Upper lobe of right lung (tissue), 1 donor: ENCODE measurements around the gene NUDT17. TPM values are rescaled to one million over a fixed set of nuclear protein-coding genes. Genes with fewer than 3 reads are reported as not detected.
A peak's percentile ranks its signal among the peaks of the same experiment; 100 is the strongest.

ENCODE experiments used
- ATAC-seq: fragments of 200-7000 bp; cut with Tn5 transposase; one replicate; pipeline ENCODE4 v1.9.1; 2020; ENCODE audit warnings: mild to moderate bottlenecking, moderate library complexity
- DNase-seq: peaks from one replicate; pipeline ENCODE4 v3.0.0-alpha.2; 2020
- H3K27ac ChIP-seq: fragments of 200-600 bp; one replicate; pipeline ENCODE4 v1.8.0; 2022
- H3K27me3 ChIP-seq: fragments of 200-600 bp; one replicate; pipeline ENCODE4 v1.8.0; 2022; ENCODE audit warnings: mild to moderate bottlenecking
- H3K36me3 ChIP-seq: fragments of 200-600 bp; one replicate; pipeline ENCODE4 v1.8.0; 2022
- H3K4me1 ChIP-seq: fragments of 200-600 bp; one replicate; pipeline ENCODE4 v1.8.0; 2022
- H3K4me3 ChIP-seq: fragments of 200-600 bp; one replicate; pipeline ENCODE4 v1.8.0; 2022; ENCODE audit warnings: mild to moderate bottlenecking
- H3K9me3 ChIP-seq: fragments of 200-600 bp; one replicate; pipeline ENCODE4 v1.8.0; 2022
- CTCF ChIP-seq: fragments of 200-600 bp; IDR thresholded peaks from one replicate; pipeline ENCODE4 v1.8.0; 2022; ENCODE audit warnings: antibody characterized with exemption
- intact Hi-C: fragments of 100-400 bp; cut with DNase I; formaldehyde crosslinking; loops from one replicate; pipeline ENCODE4 v1.11.0; 2022
- total RNA-seq: library from RNA; stranded (reverse); fragmentation: NEBNext Ultra II Directional; extraction: Animal tissue kit (Norgen Biotek cat#: 25700); gene quantifications from one replicate; pipeline ENCODE4 v1.2.1, GENCODE V29; 2021
- donor health status: DM: no; HTN: yes; CAD: no; lungs with severe emphysema.

NUDT17 gene
- total RNA-seq, 1 donor from 2014 or later, result 1.8 TPM

DNA sequence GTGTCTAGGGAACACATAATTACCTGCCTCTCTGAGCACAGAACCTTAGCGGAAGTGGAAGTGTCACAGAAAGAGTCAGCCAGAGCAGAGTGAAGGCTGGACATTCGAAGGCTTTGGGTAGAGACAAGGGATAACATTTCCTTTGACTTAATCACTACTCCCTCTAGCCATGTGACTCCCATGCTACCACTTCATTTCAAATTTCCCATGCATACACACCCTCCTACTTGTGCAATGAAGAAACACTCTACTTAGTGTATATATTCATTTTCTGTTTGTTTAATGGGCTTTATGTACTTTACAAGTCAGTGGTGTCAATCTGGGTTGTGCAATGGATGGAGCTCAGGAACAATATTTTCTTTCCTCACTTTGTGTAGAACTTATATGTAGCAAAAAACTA lies 33.3 kb downstream of the NUDT17 start:
- no peak for TF ChIP-seq CTCF
- no peaks in the 10 kb centered on the region for H3K36me3 ChIP-seq
- H3K27me3 ChIP-seq, result no peaks in the 10 kb centered on the region
- no peak overlapping the region for H3K4me3 ChIP-seq
- ATAC-seq, result no peak
- no peak overlapping the region for H3K27ac ChIP-seq
- no peaks in the 10 kb centered on the region for H3K4me1 ChIP-seq
- no peak for DNase-seq
- intact Hi-C loops, result no loop called here
- no peaks in the 10 kb centered on the region for H3K9me3 ChIP-seq

- H3K27me3 ChIP-seq, result no peaks in the 10 kb centered on the region
- no peak for TF ChIP-seq CTCF
- ATAC-seq, result no peak
- H3K4me3 ChIP-seq, result no peak overlapping the region
- intact Hi-C loops, result no loop called here
- no peak overlapping the region for H3K27ac ChIP-seq
- H3K9me3 ChIP-seq, result no peaks in the 10 kb centered on the region
- no peaks in the 10 kb centered on the region for H3K4me1 ChIP-seq
- no peak for DNase-seq
- no peaks in the 10 kb centered on the region for H3K36me3 ChIP-seq
Measured at GRCh38 chr1:145879775-145880174, 34.3 kb downstream of the NUDT17 start.

DNA sequence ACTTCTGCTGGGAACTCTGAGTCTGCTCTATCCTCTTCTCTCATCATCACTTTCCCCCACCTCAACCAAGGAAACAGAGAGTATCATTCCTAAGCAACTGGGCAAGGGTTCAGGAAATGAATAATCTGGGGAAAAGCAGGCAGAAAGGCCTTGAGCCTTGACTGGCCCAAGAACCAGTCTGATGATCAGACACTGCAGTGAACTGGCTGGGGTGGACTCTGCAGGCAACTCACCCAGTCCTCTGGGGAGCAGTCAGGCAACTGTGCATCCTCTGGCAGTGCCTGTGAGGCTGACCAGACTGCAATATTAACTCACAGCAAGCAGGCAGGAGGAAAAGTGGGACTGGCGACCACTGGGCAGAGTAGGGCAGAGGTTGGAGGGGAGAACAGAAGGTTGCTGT lies 39.2 kb downstream of the NUDT17 start:
- no peak overlapping the region for H3K27ac ChIP-seq
- intact Hi-C loops, result no loop called here
- TF ChIP-seq CTCF, result no peak
- H3K36me3 ChIP-seq, result no peaks in the 10 kb centered on the region
- H3K27me3 ChIP-seq, result no peaks in the 10 kb centered on the region
- no peak overlapping the region for H3K4me3 ChIP-seq
- ATAC-seq (no peak), DNase-seq (no peak)
- no peaks in the 10 kb centered on the region for H3K4me1 ChIP-seq
- H3K9me3 ChIP-seq, result no peaks in the 10 kb centered on the region

DNA sequence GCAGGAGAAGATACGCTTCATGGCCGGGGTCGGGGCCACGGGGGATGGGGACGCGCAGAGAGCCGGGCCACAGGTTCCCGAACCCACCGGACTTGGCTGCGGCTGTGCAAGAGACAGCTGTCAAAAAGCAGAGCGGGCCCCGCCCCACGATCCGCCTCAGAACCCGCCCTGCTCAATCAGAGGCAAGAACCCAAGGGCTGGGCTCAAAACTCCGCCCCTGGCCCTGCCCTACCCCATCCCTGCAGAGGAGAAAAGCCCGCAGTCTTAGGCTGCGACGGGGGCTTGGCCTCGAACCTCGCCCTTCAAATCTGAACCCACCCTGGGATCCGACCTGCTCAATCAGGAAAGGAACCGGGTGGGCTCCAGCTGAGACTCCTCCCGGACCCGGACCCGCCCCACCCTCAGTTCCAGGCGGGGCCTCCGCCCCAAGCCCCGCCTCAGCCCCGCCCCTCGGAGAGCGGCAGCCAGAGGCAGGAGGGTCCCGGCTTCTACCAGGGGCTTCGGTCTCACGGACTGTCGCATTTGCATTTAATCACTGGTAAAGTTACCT lies 40.4 kb downstream of the NUDT17 start, which contains the start of gene ANKRD35:
ANKRD35 (minus strand) TSS at position 129 of the 550 bp plus-strand sequence; CDS start at position 21, 108 bp downstream.
- Histone ChIP-seq H3K4me1 (peaks cover 5% of the 10 kb centered on the region), H3K4me3 (peak within 1 kb of the TSS; percentile 66), H3K9me3 (no peaks in the 10 kb centered on the region), H3K27ac (no peak within 1 kb of the TSS), H3K27me3 (no peaks in the 10 kb centered on the region), H3K36me3 (no peaks in the 10 kb centered on the region)
- peak; percentile 93 for DNase-seq
- ATAC-seq, result peak; percentile 97
- intact Hi-C loops, result no loop called here
- no peak for TF ChIP-seq CTCF

DNA sequence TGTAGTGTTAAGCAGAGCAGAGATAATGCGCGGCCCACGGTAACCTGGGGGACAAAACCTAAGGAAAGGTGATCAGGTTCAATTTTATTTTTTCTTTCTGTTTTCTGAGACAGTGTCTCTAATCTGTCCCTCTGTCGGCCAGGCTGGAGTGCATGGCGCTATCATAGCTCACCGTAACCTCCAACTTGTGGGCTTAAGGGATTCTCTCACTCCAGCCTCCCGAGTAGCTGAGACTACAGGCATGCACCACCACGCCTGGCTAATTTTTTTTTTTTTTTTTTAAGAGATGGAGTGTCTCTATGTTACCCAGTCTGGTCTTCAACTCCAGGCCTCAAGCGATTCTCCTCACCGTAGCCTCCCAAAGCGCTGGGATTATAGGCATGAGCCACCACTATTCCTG lies 41.0 kb downstream of the NUDT17 start:
- no peaks in the 10 kb centered on the region for H3K36me3 ChIP-seq
- peak overlapping the region; percentile 66 for H3K4me3 ChIP-seq
- intact Hi-C loops, result no loop called here
- no peak for TF ChIP-seq CTCF
- peaks cover 11% of the 10 kb centered on the region for H3K4me1 ChIP-seq
- DNase-seq (no peak), ATAC-seq (no peak)
- H3K27ac ChIP-seq, result no peak overlapping the region
- H3K9me3 ChIP-seq, result no peaks in the 10 kb centered on the region
- H3K27me3 ChIP-seq, result no peaks in the 10 kb centered on the region

GRCh38 chr1:145886816-145887215 lies 41.4 kb downstream of the NUDT17 start:
- H3K27me3 ChIP-seq, result no peaks in the 10 kb centered on the region
- H3K4me3 ChIP-seq, result no peak overlapping the region
- DNase-seq (no peak), ATAC-seq (no peak)
- peaks cover 15% of the 10 kb centered on the region for H3K4me1 ChIP-seq
- no peaks in the 10 kb centered on the region for H3K9me3 ChIP-seq
- no peak overlapping the region for H3K27ac ChIP-seq
- no peak for TF ChIP-seq CTCF
- no peaks in the 10 kb centered on the region for H3K36me3 ChIP-seq
- intact Hi-C loops, result no loop called here
